ENCODE measurements around the gene MEIS3. TPM values are rescaled to one million over a fixed set of nuclear protein-coding genes. Genes with fewer than 3 reads are reported as not detected.

Gene MEIS3
- total and polyA plus RNA-seq, 10 of the 15 experiments (the other 5 are each of a cell fraction or from before 2014, with no cell fraction given) = 0.05 to 0.23 TPM; not detected in 8

- Histone ChIP-seq H3K27ac (ENCODE audit: control insufficient read depth, insufficient read depth) (no peak overlapping the region), H3K4me1 (ENCODE audit: control insufficient read depth, insufficient read depth, low read length) (no peaks in the 10 kb centered on the region), H2AFZ (ENCODE audit: control insufficient read depth, low read depth, low read length) (no peak overlapping the region), H3K9me3 (replicated peaks; ENCODE audit: control insufficient read depth, insufficient read depth, low read length) (no peaks in the 10 kb centered on the region), H3K79me2 (ENCODE audit: control insufficient read depth, insufficient read depth, low read length) (no peaks in the 10 kb centered on the region), H3K4me2 (ENCODE audit: control insufficient read depth, insufficient read depth) (no peak overlapping the region), H3K4me3 (no peak overlapping the region), H3K36me3 (ENCODE audit: control insufficient read depth in 2 of 2, insufficient read depth in 2 of 2, low read length in 1 of 2) (peaks cover 7 to 29% of the 10 kb centered on the region in 2 experiments; a peak in 3 of 4 replicates), H3K9ac (ENCODE audit: control insufficient read depth, insufficient read depth, low read length) (no peak overlapping the region), H3K27me3 (replicated peaks in 1 of 2; ENCODE audit: control insufficient read depth in 2 of 2, insufficient read depth in 2 of 2, low read length in 1 of 2) (no peaks in the 10 kb centered on the region), H4K20me1 (ENCODE audit: control insufficient read depth, insufficient read depth) (no peaks in the 10 kb centered on the region; the same call in 1 of the 2 replicates)
- intact Hi-C loops (cut with micrococcal nuclease; ENCODE audit: unreplicated experiment) = no loop called here
- WGBS (ENCODE audit: insufficient coverage, insufficient replicate concordance, low lambda C conversion rate, missing lambda C conversion rate) = 85% methylated on average over 9 of the region's 9 CpGs
- no peak for FAIRE-seq
- no peak for ATAC-seq
- RAD21 ChIA-PET (ENCODE audit: unreplicated experiment) = no interaction called here
- SMC1A ChIA-PET (ENCODE audit: uncharacterized antibody, unreplicated experiment) = no interaction called here
- BruUV-seq (replicated peaks) = no TSS peak
- in situ Hi-C loops (cut with MboI) = no loop called here
- CTCF ChIA-PET = interaction anchor here (1.9 kb wide), 1 partner anchor 22 kb away, joined by 5 read pairs; the partner anchor contains the start of gene DHX34
- no peak for TF ChIP-seq ZNF687 (IDR thresholded peaks at IDR 0.05)
- no peak for TF ChIP-seq ETV6 (conservative IDR thresholded peaks at IDR 0.05 in 1 of 2, IDR thresholded peaks at IDR 0.05 in 1 of 2; ENCODE audit: borderline replicate concordance in 1 of 2, low read depth in 1 of 2)
- no peak for TF ChIP-seq NFIC (IDR thresholded peaks at IDR 0.05; ENCODE audit: low read depth, low read length)
- no peak for TF ChIP-seq GATAD2B (conservative IDR thresholded peaks at IDR 0.05; ENCODE audit: low read depth)
- no peak for TF ChIP-seq CREB1 (IDR thresholded peaks at IDR 0.05; ENCODE audit: low read depth)
- TF ChIP-seq IRF5 (IDR thresholded peaks at IDR 0.05; ENCODE audit: borderline replicate concordance) = no peak
- TF ChIP-seq SIX5 (IDR thresholded peaks at IDR 0.05; ENCODE audit: low read depth, low read length, severe bottlenecking) = no peak
- TF ChIP-seq TBL1XR1 (IDR thresholded peaks at IDR 0.05; ENCODE audit: low read depth, low read length) = no peak
- TF ChIP-seq POLR2AphosphoS2 (IDR thresholded peaks at IDR 0.05; ENCODE audit: low read depth, low read length) = no peak
- no peak for TF ChIP-seq ATF3 (IDR thresholded peaks at IDR 0.05; ENCODE audit: borderline replicate concordance, extremely low read depth, low read depth, low read length)
- TF ChIP-seq, protein P1, sequence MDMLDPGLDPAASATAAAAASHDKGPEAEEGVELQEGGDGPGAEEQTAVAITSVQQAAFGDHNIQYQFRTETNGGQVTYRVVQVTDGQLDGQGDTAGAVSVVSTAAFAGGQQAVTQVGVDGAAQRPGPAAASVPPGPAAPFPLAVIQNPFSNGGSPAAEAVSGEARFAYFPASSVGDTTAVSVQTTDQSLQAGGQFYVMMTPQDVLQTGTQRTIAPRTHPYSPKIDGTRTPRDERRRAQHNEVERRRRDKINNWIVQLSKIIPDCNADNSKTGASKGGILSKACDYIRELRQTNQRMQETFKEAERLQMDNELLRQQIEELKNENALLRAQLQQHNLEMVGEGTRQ (IDR thresholded peaks at IDR 0.05; ENCODE audit: borderline replicate concordance, low read depth, low read length) = no peak
- TF ChIP-seq TCF3 (IDR thresholded peaks at IDR 0.05; ENCODE audit: borderline replicate concordance, insufficient read depth, low read depth, low read length) = no peak
- POLR2A ChIA-PET = no interaction called here
- no peak for DNase-seq (ENCODE audit: low read depth, low spot score)
Observed at GRCh38 chr19:47371261-47371660, 48.1 kb downstream of the MEIS3 start.
